Breast epithelium (tissue), 4 donors: Measurements from ENCODE around the gene LCN6. TPM values are rescaled to one million over a fixed set of nuclear protein-coding genes. Genes with fewer than 3 reads are reported as not detected.
"Not testable (repeated sequence)": the region's sequence is repeated elsewhere in the genome, so short reads cannot be mapped to it uniquely, and the experiment has no call there.

ENCODE experiments used
- DNase-seq, 2 donors: peaks; one replicate each; pipeline ENCODE4 v3.0.0-alpha.2; 2019; ENCODE audit warnings: low spot score in 2 of 2
- H3K27ac ChIP-seq, 2 donors: fragments of 200-600 bp; sonication (generic) in 1 of 2; one replicate each; pipeline ENCODE4 v1.5.1; 2016 to 2019; ENCODE audit warnings: mild to moderate bottlenecking in 1 of 2
- H3K27me3 ChIP-seq, 2 donors: fragments of 200-600 bp; sonication (generic) in 1 of 2; one replicate each; pipeline versions ENCODE4 v1.5.1 to v1.6.0; 2017 to 2019; ENCODE audit warnings: control low read depth in 1 of 2, mild to moderate bottlenecking in 1 of 2
- H3K36me3 ChIP-seq: fragments of 200-600 bp; one replicate; pipeline ENCODE4 v1.5.1; 2019
- H3K4me1 ChIP-seq, 2 donors: fragments of 200-600 bp; sonication (generic); one replicate each; pipeline ENCODE4 v1.5.1; 2016 to 2019; ENCODE audit warnings: control low read depth in 1 of 2
- H3K4me3 ChIP-seq, 3 donors: fragments of 200-600 bp; sonication (generic); 1 replicate in 2 of 3; 2 replicates in 1 of 3; pipeline ENCODE4 v1.5.1; 2016 to 2019; ENCODE audit warnings: mild to moderate bottlenecking in 3 of 3, moderate library complexity in 2 of 3
- H3K9me3 ChIP-seq, 2 donors: fragments of 200-600 bp; sonication (generic) in 1 of 2; one replicate each; pipeline ENCODE4 v1.5.1; 2016 to 2019; ENCODE audit warnings: control low read depth in 1 of 2
- CTCF ChIP-seq, 3 donors: fragments of 450-650 bp; IDR thresholded peaks; one replicate each; pipeline ENCODE4 v1.5.1; 2016 to 2017; ENCODE audit warnings: antibody characterized with exemption in 3 of 3, mild to moderate bottlenecking in 3 of 3, moderate library complexity in 3 of 3
- POLR2A ChIP-seq: fragments of 450-650 bp; IDR thresholded peaks from one replicate; pipeline ENCODE4 v1.6.1; 2016; ENCODE audit warnings: antibody characterized with exemption, mild to moderate bottlenecking, moderate library complexity
- POLR2AphosphoS5 ChIP-seq, 3 donors: sonication (generic); formaldehyde crosslinking; IDR thresholded peaks; one replicate each; pipeline ENCODE4 v1.6.1; 2017; ENCODE audit warnings: antibody characterized with exemption in 3 of 3
- intact Hi-C: fragments of 100-400 bp; cut with DNase I; formaldehyde crosslinking; loops from one replicate; pipeline ENCODE4 v1.15.1; 2023; ENCODE audit warnings: low total_unique reads
- total RNA-seq, 3 donors: library from RNA; depleted of rRNA; stranded (reverse); fragments of >200 nt; gene quantifications; one replicate each; pipeline ENCODE4 v1.1.0, GENCODE V29; 2016

The LCN6 gene
- total RNA-seq, 3 donors from 2014 or later: 4.1 to 12.2 (median 9.5) TPM

DNA sequence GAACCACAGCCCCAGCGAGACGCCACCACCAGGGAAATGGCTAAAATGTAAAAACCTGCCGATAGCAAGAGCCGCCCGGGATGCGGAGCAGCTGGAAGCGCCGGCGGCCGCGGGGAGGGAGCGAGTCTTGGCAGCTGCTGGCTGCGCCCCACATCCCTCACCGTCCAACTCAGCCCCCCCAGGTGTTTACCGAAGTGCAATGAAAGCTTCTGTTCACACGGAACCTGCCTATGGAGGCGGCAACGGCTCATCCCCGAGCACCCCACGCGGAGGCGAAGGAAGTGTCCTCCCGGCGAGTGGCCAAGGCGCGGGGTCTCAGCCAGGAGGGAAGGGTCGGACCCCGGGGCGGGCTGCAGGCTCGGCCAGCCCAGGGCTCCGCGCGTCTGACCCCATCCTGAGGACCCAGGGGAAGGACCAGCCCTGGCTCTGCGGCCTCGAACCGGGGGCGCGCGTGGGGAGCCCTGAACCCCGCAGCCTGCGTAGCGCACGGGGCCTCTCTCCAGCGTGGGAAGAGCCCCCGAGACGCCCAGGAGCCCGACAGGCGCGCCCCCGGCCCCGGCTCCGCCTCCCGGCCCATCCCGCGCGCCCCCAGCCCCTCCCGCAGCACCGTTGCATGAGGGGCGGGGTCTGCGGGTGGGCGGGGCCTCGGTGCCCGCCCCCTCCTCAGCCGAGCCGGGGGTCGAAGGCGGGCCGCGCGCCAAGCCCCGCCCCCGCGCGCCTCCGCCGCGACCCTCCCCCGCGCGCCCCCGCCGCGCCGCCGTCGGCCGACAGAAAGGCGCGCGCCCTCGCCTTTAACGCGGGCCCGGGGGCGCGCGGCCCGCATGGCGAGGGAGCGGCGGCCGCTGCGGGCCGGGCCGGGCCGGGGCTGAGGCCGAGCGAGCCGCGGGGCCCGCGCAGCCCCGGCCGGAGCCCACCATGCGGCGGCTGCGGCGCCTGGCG lies 36.3 kb downstream of the LCN6 start, which contains the start of gene DIPK1B:
Gene DIPK1B, plus strand, starts transcription at position 822 of the 939 bp plus-strand sequence. Its CDS starts 94 bp downstream, at position 916.
- no peak for DNase-seq
- H3K9me3 ChIP-seq: no peaks in the 10 kb centered on the region
- peak within 1 kb of the TSS in 1 of 2 donors; percentile 7 for H3K27ac ChIP-seq
- intact Hi-C loops: no loop called here
- H3K4me3 ChIP-seq: peak within 1 kb of the TSS; percentile 45 to 78 (median 65)
- H3K4me1 ChIP-seq: no peaks in the 10 kb centered on the region
- no peaks in the 10 kb centered on the region for H3K36me3 ChIP-seq
- TF ChIP-seq POLR2A: no peak
- TF ChIP-seq POLR2AphosphoS5 (IDR thresholded peaks at IDR 0.05): no peak
- TF ChIP-seq CTCF (IDR thresholded peaks at IDR 0.05): no peak
- H3K27me3 ChIP-seq: no peaks in the 10 kb centered on the region

GRCh38 chr9:136711219-136711648 lies 37.1 kb downstream of the LCN6 start:
- H3K36me3 ChIP-seq, H3K27me3 ChIP-seq, intact Hi-C loops, DNase-seq, H3K4me1 ChIP-seq, H3K9me3 ChIP-seq, H3K27ac ChIP-seq: not testable (repeated sequence)
- H3K4me3 ChIP-seq: peak overlapping the region in 1 of 3 donors; percentile 65

- no peak for TF ChIP-seq POLR2A
- TF ChIP-seq CTCF (IDR thresholded peaks at IDR 0.05): no peak
- no peak for TF ChIP-seq POLR2AphosphoS5 (IDR thresholded peaks at IDR 0.05)
- Histone ChIP-seq H3K4me1 (no peaks in the 10 kb centered on the region), H3K27me3 (no peaks in the 10 kb centered on the region), H3K36me3 (no peaks in the 10 kb centered on the region), H3K4me3 (no peak overlapping the region), H3K9me3 (no peaks in the 10 kb centered on the region), H3K27ac (no peak overlapping the region)
- no peak for DNase-seq
- intact Hi-C loops: no loop called here
Observed at GRCh38 chr9:136710543-136710942, 37.8 kb downstream of the LCN6 start.

DNA sequence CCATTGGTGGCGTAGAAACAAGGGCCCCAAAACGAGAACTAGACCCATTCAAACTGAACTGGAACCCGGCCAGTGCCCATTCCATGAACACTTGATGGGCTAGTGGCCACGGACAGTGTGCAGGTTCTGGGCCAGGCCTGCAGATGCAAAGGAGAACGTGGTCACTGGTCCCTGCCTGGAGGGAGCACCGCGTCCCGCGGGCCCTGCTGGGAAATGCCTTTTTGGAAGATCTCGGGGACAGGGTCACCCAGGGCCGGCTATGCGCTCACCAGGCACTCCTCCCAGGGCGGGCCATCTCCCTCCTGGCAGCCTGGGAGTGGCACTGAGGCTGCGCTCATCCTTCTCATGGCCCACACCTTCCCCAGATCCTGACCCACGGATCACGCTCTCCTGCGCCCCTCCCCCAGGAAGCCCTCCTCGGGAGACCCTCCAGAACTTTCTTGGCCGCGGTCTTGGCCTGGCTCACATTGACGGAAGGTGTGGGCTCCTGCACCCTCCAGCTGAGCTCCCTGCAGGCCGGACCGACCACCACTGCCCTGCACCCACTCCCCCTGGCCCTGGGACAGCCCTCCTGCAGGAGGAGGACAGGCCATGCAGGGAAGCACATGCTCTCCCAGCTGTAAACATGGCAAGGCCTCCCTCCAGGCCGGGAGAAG lies 38.7 kb downstream of the LCN6 start:
- intact Hi-C loops: no loop called here
- Histone ChIP-seq H3K4me3 (no peak overlapping the region), H3K27ac (no peak overlapping the region), H3K27me3 (no peaks in the 10 kb centered on the region), H3K36me3 (no peaks in the 10 kb centered on the region), H3K9me3 (no peaks in the 10 kb centered on the region), H3K4me1 (no peaks in the 10 kb centered on the region)
- no peak for TF ChIP-seq POLR2AphosphoS5 (IDR thresholded peaks at IDR 0.05)
- TF ChIP-seq CTCF (IDR thresholded peaks at IDR 0.05): no peak
- no peak for TF ChIP-seq POLR2A
- DNase-seq: no peak

DNA sequence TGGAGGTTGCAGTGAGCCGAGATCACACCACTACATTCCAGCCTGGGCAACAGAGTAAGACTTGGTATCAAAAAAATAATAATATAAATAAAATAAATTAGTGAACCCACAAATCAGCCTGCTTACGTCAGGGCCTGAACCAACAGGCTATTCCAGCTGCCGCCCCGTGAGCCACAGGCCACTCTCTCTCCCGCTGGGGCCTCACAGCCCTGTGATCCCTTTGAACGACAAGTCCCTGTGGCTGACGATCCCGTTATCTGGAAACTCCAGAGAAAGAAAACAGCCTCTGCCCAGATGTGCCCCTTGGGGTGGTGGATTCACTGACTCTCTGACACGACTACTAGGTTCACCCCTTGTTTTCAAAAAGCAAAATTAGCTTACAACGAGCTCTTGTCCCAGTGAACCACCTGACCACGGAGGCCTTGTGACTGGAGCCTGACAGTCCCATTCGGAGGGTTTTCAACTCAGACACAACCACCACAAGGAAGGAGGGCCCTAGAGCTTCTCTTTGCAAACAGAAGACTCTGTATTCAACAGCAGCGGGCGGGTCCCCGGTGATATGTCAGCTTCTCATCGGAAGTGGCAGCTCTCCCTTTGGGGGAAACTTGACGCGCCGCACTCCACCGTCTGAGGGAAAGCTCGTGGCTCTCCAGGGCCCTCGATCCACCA lies 40.3 kb downstream of the LCN6 start:
- Histone ChIP-seq H3K27ac (no peak overlapping the region), H3K4me3 (no peak overlapping the region), H3K27me3 (no peaks in the 10 kb centered on the region), H3K9me3 (no peaks in the 10 kb centered on the region), H3K4me1 (no peaks in the 10 kb centered on the region), H3K36me3 (no peaks in the 10 kb centered on the region)
- no peak for DNase-seq
- no peak for TF ChIP-seq POLR2AphosphoS5 (IDR thresholded peaks at IDR 0.05)
- TF ChIP-seq CTCF (IDR thresholded peaks at IDR 0.05): no peak
- TF ChIP-seq POLR2A: no peak
- intact Hi-C loops: no loop called here
